ENCODE data around the gene AKT2.

GRCh38 chr19:40313229-40313983 is 28.3 kb upstream of the AKT2 start:
- TF ChIP-seq POLR2A (IDR thresholded peaks at IDR 0.05; ENCODE audit: low read depth, low read length) (no peak), TAF1 (IDR thresholded peaks at IDR 0.05; ENCODE audit: borderline replicate concordance, low read depth, low read length) (no peak), POLR2AphosphoS5 (IDR thresholded peaks at IDR 0.05; ENCODE audit: low read depth, low read length) (no peak)
